NCI-H2107 treated with DMSO at 0.1 percent for 48 hours (cell line): ENCODE results near the gene LDLRAP1.
"Not testable (repeated sequence)": the region's sequence is repeated elsewhere in the genome, so short reads cannot be mapped to it uniquely, and the experiment has no call there.

Source experiments
- DNase-seq: peaks from one replicate; lab custom pipeline; 2025; ENCODE audit not compliant: unreplicated experiment; lab: John Stamatoyannopoulos, UW

The LDLRAP1 gene

DNA sequence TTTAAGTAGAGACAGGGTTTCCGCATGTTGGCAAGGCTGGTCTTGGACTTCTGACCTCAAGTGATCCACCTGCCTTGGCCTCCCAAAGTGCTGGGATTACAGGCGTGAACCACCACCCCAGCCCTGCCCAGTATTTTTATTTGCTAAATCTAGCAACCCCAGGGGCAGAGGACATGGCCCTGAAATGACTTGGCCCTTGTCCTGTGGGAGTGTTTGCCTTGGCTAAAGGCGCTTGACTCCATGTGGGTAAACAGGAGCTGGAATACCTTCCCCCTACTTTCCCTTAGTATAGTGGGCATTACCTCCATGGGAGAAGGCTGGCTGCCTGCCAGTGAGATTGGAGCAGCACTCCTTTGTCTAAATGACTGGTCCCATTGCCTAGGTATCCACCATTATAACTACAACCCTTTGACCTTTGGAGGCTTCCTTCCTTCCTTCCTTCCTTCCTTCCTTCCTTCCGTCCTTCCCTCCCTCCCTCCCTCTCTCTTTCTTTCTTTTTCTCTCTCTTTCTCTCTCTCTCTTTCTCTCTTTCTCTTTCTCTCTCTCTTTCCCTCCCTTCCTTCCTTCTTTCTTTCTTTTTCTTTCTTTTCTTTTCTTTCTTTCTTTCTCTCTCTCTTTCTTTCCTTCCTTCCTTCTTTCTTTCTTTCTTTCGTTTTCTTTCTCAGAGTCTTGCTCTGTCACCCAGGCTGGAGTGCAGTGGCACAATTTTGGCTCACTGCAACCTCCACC is 57.7 kb downstream of the LDLRAP1 start:
- DNase-seq: not testable (repeated sequence)

DNA sequence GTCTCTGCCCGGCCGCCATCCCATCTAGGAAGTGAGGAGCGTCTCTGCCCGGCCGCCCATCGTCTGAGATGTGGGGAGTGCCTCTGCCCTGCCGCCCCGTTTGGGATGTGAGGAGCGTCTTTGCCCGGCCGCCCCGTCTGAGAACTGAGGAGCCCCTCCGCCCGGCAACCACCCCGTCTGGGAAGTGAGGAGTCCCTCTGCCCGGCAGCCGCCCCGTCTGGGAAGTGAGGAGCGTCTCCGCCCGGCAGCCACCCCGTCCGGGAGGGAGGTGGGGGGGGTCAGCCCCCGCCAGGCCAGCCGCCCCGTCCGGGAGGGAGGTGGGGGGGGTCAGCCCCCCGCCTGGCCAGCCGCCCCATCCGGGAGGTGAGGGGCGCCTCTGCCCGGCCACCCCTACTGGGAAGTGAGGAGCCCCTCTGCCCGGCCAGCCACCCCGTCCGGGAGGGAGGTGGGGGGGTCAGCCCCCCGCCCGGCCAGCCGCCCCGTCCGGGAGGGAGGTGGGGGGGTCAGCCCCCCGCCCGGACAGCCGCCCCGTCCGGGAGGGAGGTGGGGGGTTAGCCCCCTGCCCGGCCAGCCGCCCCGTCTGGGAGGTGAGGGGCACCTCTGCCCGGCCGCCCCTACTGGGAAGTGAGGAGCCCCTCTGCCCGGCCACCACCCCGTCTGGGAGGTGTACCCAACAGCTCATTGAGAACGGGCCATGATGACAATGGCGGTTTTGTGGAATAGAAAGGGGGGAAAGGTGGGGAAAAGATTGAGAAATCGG is 60.6 kb downstream of the LDLRAP1 start:
- DNase-seq: not testable (repeated sequence)

DNA sequence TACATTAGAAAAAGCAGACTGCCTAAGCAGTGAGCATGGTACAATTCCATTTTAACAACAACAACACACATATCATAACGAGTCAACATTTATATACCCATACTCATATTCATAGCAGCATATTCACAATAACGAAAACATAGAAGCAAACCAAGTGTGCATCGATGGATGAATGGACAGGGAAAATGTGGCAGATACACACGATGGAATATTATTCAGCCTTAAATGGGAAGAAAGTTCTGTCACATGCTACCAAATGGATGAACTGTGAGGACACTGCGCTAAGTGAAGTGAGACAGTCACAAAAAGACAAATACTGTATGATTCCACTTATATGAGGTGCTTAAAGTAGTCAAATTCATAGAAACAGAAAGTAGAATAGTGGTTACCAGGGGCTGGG is 63.7 kb downstream of the LDLRAP1 start:
- DNase-seq: no peak

DNA sequence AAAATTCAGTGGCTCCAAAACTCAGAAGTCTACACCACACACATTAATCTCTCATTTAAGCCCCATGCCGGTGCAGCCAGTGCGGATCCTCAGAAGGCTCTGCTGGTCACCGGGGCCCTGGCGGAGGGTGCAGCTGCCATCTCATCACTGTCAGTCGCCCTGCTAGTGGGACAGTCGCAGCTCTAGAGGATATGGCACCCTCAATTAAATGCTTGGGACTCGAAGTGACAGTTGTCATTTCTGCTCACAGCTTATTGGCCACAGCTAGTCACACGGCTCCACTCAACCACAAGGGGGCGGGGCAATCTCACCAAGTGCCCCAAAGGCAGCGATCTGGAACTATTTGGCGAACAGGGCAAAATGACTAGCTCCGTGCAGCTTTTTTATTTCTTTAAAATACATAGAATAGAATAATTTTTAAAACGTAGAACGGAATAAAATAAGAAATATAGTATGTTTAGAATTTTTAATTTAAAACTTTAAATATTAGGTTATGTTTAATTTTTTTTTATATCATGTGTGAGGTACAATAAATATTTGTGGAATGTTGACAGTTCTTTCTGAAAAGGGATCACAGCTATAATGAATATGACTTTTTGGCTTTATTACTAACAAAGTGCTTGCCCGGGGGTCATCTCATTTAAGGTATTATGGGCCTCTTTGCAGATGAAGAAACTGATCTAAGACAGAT is 65.2 kb downstream of the LDLRAP1 start:
- DNase-seq: peak; percentile 83

DNA sequence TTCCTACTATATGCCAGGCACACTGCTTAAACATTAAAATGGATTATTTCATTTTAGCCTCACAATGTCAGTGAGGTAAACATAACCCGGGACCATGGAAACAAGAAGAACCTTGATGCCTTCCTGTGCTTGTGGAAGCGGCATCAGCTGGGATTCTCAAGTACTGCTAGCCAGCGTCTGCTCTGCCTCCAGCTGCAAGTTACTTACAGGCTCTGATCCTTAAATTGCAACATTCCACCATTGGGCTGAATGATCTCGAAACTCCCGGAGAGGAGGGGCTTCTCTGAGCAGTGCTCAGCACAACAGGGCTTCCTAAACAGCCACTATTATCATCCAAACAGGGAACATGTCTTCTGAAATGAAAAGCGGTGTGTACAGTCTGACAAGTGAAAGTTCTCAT is 66.5 kb downstream of the LDLRAP1 start:
- DNase-seq: peak; percentile 22

DNA sequence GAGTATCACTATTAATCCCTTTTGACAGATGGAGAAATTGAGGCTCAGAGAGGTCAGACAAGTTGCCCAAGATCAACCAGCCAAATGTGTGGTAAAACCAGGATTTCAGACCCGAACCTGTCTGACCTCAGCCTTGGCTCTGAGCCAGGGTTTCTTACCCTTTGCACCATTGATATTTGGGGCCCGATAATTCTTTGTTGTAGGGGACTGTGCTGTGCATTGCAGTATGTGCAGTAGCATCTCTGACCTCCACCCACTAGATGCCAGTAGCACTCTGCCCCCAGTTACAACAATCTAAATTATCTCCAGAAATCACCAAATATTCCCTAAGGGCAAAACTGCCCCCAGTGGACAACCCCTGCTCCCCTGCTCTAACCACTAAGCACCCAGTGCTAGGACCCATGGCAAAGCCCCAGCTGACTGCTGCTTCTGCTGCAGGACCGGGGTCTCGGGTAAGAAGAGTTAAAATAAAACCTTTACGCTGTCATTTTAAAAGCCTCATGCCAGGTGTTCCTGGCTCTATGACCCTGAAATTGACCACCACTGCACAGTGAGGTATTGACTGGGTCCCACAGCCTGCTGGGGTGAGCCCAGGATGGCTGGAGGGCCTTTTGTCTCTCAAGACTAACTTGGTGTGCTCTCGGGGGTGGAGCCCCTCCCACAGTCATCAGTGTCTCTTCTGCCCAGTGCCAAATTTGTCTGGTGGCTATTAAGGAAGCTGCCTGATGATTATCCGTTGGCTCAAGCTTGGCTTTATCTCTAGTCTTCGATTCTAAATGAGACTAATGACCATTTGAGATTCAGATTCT is 67.6 kb downstream of the LDLRAP1 start:
- DNase-seq: no peak

DNA sequence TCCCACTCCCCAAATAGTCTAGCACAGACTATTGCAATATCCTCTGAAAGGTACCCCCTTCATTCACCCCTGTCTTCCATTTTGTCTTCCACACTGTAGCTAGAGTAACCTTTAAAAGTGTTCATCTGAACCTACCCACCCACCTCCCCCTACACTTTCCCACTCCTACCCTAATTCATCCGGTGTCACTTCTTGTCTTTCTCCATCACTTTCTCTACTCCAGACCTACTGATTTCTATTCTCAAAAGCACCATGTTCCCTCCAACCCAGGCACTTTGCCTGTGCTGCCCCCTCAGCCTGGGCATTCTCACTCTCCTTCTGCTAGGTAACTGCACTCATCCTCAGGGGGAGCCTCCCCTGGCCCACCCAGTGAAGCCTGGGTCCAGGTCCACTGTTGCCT is 68.4 kb downstream of the LDLRAP1 start:
- no peak for DNase-seq

DNA sequence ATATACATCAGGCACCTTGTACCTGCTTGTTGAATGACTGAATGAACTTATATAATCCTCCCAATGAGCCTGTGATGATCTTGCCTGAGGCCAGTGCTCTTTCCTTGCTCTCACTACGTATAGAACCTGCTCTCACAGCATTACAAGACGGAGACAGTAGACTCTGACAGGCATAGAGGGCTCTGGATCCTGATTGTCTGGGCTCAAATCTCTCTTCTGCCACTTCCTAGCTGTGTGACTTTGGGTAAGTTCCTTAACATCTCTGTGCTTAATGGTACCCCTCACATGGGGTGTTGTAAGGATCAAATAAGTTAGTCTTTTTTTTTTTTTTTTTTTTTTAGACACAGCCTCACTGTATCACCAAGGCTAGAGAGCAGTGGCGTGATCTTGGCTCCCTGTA is 69.0 kb downstream of the LDLRAP1 start:
- DNase-seq: no peak

DNA sequence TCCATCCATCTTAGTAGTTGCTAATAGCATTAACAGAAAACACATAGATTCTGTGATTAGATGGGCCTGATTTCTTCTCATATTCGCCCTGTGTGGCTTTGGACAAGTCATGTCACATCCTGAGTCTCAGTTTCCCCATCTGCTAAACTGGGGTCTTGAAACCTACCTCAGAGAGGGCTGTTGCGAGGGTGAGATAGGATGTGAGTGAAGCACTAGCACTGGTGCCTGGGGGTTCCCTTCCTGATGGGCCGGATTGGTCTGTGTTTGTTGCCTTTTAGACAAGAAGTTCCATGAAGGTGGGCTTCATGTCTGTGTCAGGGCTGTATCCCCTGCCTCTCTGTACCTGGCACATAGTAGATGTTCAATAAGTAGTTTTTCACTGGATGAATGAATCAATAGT is 69.7 kb downstream of the LDLRAP1 start:
- no peak for DNase-seq

DNA sequence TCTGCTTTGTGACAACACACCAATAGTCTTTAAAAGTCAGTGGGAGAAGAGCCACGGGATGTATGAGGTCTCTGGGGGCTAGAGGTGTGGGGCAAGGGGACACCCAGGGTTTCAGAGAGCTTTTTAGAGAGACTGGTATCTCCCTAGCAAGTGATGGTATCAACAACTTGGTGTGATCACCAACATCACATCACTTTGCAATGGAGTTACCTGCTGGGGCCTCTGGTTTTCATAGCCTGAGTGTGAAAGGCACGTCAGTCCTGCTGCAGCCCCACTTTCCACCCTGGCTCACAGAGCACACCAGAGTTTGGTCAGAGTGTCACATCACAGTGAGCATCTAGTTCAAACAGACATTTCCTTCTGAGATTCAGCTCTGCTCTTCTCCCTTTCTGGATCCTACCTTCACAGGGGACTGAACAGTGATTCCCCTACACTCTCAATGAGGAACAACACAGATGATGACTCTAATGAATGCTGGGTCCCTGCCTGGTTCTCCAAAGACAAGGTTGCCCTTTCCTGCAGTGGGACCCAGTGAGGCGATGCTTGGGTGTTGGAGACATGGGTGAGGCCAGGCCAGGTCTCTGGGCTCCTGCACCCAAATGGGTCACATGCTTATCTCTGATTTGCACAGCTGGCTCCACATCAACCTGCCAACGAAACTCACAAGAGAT is 71.2 kb downstream of the LDLRAP1 start:
- no peak for DNase-seq

DNA sequence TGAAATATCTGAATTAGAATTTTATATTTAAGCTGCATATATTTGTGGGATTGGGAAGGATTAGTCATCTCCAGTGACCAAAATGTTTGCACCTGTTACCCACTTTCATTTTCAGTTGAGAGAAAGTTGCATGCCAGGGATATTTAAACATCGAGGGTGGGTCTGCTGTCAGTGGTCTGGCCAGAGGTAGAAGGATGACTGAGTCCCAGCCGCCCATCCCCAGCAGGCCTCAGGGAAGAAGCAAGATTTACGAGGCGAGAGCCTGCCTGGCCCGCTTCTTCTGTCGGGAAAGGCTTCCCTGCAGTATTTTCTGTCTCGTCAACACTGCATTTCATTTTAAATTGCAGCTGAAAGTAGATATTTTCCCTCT is 71.8 kb downstream of the LDLRAP1 start:
- no peak for DNase-seq

DNA sequence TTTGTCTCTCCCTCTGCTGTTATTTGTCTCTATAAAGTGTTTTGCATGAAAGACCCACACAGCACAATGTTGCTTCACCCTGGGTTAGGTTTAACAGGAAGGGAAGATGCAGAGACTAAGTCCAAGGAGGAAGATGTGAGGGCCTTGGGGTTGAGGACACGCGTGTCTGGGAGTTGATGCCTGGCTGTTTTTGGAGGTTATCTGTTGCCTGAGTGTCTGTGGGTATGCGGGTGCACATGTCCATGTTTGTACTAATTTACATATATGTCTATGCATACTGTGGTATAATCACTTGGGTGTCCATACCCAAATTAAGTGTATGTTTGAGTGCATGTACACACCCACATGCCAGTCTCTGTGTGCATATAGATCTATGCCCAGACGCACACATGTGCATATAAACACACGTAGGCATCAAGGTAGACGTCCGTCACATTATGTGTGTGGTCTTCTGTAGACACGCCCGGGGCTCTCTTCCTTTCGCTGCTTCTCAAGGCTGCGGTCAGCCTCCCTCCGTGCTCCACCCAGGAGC is 72.2 kb downstream of the LDLRAP1 start:
- no peak for DNase-seq

DNA sequence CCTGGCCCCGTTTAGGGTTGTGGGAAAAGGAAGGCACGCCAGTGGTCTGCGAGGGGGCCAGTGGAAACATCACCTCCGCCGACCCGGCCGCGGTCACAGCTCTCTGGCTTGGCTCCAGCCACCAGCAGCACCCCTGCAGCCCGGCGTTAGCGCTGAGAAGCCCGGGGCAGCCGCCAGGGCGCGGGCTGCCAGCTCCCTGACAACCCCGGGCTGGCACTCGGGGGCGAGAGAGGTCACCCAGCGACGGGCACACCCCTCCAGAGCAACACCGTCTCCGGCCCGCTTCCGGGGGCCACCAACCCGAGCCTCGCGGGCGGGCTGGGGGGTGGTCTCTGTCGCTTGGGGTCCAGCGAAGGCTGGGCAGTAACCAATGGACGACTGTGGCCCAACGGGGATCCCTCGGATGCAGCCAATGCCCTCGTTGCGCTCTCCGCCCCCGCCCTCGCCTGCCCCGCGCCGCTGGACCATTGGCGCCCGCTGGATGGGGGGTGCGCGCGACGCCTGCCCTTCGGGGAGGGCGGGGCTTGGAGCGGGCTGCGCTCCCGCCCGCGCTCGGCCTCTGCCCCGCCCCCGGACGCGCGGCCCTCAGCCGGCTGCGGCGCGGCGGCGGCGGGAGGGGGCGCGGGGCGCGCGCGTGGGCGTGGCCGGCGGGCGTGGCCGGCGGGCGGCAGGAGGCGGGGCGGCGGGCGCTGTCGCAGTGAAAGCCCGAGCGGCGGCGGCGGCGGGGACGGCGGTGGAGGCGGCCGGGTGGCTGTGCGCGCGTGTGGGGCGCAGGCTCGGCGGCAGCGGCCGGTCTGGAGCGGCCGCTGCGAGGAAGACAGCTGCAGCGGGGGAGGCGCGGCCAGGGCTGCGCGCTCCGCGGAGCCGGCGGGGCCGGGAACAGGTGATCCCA is 72.9 kb downstream of the LDLRAP1 start, which contains the start of gene MAN1C1:
MAN1C1 (plus strand) TSS at position 697 of the 892 bp plus-strand sequence. CDS start 1,007 bp downstream, outside the sequence.
- peak; percentile 63 for DNase-seq

DNA sequence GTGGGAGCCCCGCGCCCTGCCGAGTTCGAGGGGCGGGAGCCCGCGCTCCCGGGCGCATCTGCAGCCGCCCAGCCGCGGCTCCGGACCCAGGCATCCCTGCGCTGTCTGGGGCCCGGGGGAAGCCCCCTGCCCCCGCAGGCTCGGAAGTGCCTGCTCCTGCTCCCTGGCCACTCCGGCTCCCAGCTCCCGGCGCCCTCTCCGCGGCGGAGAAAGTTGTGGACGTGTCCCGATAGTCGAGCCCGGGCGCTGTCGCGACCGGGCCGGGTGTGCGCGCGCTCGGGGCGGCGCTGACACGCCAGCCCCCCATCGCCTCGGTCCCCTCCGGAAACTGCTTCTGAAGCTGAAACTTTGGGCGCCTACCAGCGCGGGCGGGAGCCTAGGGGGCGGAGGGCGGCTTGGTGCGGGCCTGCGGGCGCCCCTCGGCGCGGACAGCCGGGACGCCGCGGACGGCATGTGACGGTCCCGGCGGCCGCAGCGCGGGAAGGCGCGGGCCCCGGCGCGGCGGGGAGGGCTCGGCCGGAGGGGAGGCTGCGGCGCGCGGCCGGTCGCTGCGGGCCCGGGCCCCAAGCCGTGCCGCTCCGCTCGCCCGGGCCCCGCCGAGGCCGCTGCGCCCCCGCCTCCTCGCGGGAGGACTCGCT is 73.7 kb downstream of the LDLRAP1 start:
- DNase-seq: no peak

DNA sequence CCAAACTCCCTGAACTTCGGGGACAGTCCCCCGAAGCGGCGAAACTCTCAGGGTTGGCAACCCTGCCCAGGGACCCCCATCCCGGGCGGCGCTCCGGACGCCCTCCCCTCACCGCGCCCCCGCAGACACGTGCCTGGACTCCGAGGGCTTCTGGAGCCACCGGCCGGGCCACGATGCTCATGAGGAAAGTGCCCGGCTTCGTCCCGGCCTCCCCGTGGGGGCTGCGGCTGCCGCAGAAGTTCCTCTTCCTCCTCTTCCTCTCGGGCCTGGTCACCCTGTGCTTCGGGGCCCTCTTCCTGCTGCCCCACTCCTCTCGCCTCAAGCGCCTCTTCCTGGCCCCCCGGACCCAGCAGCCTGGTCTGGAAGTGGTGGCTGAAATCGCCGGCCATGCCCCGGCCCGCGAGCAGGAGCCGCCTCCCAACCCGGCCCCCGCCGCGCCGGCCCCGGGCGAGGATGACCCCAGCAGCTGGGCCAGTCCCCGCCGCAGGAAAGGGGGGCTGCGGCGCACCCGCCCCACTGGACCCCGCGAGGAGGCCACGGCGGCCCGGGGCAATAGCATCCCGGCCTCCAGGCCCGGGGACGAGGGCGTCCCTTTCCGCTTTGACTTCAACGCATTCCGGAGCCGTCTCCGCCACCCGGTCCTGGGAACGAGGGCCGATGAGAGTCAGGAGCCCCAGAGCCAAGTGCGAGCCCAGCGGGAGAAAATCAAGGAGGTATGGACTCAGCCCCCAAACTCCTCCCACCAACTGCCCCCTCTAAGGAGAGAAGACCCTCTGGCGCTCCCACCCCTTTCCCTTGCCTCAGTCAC is 74.4 kb downstream of the LDLRAP1 start:
- DNase-seq: no peak

DNA sequence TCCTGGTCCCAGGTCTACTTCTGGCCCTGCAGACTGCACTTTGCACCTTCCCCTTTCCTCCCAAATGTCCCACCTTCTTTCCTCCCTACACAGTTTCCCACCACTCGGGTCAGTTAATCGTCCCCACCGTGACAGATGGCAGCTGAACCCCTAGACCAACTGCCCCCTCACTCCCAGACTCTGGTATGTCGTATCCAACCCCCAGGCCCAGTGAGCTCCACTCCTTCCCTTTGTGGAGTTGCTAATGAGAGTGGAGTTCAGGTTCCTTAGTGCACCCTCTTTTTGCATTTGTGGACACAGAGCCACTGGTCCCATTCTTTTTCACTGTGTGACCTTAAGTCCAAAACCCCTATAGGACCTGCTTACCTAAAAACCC is 75.0 kb downstream of the LDLRAP1 start:
- DNase-seq: no peak
